Activated CD8-positive, alpha-beta memory T cell treated with anti-CD3 and anti-CD28 coated beads, Interleukin-2, amount 50 U/mL, for 24 hours (primary cell): ENCODE results near the gene VAV2.

ENCODE experiments used
- DNase-seq: peaks from one replicate; pipeline ENCODE4 v3.0.0-alpha.2; 2020; ENCODE audit errors: extremely low read depth

The VAV2 gene

DNA sequence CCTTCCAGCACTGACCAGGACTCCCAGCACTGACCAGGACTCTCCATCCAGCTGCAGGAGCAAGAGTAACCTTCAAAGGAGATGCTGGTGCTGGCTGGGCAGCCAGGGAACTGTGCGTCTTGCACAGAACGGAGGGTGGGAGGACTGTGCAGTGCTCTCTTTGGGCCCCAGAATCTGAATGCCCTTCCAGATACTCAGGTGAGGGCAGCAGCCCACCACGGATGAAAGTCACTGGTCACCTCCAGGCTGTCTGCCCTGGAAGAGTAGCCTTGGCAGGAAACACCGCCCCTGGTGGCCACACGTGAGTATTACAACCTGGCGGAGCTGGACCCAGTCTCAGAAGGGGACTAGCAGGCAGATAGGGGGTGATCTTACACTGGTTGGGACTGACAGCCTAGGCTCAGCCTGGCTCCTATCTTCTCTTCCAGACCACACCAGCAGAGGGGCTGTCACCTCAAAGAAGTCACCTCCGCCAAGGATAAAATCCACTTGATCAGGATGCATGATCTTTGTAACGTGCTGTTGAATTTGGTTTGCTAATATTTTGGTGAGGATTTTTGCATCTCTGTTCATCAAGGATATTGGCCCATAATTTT lies 249.2 kb downstream of the VAV2 start:
- peak; percentile 36 for DNase-seq

DNA sequence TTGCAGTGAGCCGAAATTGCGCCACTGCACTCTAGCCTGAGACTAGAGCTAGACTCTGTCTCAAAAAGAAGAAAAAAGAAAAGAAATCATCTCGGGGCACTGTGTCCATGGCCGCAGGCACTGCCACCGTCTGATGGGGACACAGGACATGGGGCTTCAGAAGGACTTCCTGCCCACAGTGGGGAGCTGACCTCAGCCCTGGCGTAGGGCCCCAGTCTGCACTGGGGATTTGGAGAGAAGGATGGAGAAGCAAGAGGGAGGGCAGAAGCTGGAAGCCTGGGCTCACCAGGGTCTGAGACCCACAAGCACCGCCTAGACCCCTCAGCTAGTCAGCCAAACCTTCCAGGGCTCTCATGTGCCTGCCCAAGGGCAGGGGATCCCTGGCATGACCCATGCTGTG lies 249.9 kb downstream of the VAV2 start:
- DNase-seq: no peak

- DNase-seq: no peak
Measured at GRCh38 chr9:133741716-133742115, 250.4 kb downstream of the VAV2 start.

DNA sequence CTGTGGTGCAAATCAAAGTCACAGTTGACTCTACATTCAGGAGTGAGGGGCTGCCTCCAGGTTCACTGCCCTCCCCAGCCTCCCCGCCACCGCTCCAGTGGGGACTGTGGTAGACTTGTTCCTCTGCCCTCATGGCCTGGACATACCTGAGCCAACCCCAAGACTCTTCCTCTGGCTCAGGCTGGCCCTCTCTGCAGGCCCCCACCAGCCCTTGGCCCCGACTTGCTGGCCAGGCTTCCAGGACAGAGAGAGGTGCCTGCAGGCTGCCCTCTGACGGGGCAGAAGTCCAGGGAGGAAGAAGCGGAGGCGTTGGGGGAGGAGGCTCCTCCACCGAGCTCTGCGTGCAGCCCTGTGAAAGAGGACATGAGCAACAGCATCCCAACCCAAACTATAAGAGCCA lies 251.2 kb downstream of the VAV2 start:
- no peak for DNase-seq

GRCh38 chr9:133739408-133740280 lies 252.5 kb downstream of the VAV2 start:
- no peak for DNase-seq

DNA sequence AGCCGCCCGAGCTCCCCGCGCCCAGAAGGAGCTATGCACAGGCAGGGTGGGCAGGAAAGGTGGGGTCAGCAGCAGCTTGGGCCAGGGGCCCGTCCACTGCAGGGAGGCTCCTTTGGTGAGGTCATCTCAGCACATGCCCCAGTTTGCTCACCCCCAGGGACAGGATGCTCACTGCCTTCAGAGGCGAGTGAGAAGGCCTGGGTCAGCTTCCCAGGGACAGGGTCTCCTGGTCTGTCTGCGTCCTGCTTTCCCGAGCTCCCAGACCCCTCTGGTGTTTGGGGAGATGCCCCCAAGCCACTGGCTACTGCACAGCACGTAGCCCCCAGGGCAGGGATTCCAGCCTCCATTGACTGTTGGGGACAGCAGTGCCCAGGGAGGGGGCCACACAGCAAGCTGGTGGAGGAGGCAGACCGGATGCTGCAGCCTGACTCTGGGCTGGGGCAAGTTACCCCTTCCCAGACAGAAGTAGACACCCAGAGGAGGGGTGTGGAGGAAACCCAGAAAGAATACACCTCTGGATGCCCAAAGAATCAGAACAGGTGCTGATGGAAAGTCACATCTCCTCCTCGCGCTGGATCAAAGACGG lies 253.4 kb downstream of the VAV2 start:
- DNase-seq: no peak

DNA sequence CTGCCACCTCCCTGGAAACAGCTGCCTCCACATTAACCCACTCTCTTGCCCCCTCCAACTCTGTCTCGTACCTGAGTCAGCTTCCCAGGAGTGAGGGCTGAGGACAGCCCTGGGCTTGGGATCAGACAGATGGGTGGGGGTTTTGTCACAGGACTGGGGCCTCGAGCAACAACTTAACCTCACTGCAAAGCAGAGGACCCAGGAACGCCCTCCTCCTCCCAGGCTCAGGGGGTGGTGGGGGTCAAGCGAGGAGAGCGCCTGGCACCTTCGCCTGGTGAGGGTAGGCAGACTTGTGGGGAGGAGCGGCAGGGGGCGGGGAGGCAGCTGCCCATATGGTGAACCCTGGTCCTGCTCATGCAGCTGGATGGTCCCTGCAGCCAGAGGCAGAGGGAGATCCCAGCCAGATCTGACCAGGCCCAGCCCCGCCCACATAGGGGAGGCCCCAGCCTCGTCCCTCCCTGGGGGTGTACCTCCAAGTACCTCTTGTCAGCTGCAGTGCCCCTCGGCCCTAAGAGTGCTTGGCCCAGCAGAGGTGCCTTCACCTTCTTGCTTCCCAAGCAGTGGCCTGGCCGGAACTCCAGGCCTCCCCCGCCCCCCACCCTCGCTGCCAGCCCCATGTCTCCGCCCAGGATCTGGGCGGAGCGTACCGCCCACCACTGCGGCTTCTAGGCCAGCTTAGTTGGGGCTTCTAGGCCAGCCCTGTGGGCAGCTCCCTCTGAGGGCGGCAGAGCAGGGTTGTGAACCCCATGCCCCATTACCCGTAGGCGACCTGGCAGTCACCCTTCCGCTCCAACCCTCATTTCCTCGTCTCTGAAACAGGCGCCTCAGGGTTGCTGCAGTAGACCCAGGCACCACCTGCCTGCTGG lies 254.1 kb downstream of the VAV2 start, which contains the start of gene SARDH:
Gene SARDH (minus strand): TSS at position 579 of the 866 bp plus-strand sequence. CDS start 4,179 bp downstream, outside the sequence.
- peak; percentile 7 for DNase-seq

DNA sequence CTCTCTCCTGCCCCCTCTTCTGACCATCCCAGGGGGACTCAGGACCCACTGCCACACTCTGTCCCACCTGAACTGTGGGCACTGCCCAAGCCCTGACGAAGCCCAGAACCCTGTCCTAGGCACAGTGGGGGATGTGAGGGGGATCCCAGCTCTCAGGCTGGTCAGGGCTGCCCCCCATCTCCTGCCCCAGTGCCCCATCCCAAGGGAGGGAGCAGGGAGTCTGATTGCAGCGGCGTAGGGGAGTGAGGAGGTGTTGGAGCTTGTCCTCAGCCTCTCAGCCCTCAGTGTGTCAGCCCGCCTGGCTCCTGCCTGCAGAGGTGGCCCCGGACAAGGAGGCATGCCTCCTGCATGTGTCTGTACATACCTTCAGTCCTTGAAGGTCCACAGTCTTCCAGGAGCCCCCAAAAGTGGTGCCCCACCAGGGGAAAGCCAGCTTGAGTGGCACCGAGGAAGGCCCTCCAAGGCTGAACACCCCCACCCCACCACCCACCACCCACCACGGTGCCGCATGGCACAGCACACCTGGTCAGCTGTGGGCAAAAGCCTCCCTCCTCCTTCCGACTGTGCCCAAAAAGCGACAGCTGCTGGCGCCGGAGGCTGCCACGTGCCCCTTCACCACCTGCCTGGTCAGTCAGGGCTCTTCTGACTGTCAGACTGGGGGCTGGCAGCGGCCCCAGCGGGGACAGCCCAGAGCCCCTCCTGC lies 254.9 kb downstream of the VAV2 start:
- DNase-seq: no peak

GRCh38 chr9:133735931-133736330 lies 256.2 kb downstream of the VAV2 start:
- DNase-seq: no peak

DNA sequence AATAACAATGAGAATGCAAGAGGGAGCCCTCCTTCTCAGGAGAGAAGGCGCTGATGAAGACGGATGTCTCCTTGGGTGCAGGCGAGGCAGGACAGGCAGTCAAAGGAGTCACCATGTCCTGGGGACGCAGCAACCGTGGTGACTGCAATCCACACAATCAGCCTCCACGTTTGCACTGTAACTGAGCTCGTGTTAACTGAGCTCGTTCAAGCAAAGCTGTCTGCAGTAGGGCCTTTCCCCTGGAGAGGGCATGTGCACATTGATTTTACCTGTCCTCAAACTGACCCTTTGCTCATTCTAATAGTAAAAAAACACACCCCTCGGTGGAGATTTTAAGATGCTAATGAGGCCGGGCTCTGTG lies 256.7 kb downstream of the VAV2 start:
- DNase-seq: no peak

- no peak for DNase-seq
Measured at GRCh38 chr9:133734590-133735414, 257.3 kb downstream of the VAV2 start.

GRCh38 chr9:133733796-133734533 lies 258.2 kb downstream of the VAV2 start:
- DNase-seq: no peak

GRCh38 chr9:133733421-133733795 lies 258.7 kb downstream of the VAV2 start:
- DNase-seq: no peak

DNA sequence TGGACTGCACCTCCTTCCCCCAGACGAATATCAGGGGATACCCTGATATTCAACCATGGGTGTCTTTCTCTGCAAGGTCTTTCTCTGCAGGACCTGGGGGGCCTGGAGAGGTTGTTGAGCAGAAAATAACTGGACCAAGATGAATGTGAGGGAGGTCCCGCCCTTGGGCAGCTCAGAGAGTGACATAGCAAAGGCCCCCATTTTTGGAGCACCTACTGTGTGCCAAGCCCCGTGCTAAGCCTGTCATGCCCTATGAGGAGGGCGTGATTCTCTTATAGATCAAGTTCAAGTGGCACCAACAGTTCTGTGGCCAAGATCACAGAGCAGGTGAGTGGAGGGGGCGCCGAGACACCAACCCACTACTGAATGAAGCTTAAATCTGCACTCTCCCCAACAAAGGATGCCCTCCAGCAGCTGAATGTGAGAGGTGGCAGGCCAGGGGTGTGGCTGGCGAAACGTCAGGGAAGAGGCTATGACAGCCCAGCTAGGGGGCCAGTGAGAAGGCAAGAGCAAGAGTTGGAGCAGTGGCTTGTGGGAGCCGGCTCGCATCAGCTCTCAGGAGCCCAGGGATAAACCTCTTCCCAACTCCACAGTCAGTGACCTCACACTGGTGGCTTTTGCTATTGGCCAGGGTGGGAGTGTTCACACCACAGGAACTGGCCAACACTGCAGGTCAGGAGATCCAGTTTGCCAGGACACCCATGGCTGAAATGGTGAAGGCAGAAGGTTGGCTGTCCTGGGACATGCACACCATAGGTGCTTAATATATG lies 259.3 kb downstream of the VAV2 start:
- DNase-seq: no peak

DNA sequence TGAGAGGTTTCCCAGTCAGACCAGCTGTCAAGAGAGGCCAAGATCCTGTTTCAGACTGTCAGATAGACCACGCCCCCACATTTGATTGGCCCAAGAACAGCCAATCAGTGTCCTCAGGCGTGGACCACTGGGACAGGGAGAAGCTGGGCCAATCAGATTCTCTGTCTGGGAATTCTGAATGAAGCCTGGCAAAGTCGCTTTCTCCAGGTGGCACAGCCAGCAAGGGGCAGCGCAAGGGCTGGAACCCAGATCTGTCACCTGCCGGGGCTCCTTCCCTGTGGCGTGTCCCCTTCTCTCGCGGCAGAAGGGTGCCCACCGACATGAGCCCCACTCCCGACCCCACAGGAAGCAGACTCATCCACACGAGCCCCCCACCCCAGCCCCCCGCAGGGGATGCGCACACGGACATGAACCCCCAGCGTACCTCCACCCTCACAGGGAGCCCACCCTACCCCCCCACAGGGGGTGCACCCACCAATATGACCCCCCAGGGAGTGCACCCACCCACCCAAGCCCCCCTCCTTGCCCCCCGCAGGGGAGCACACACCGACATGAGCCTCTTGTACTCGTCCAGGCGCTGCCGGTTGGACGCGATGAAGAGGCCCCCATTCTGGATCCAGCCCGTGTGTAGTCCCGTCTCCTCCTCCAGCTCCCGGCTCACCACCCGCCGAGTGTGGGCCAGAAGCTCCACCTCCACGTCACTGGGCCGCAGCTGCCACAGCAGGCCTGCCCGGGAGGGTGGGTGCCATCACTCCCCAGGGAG lies 260.1 kb downstream of the VAV2 start:
- no peak for DNase-seq

DNA sequence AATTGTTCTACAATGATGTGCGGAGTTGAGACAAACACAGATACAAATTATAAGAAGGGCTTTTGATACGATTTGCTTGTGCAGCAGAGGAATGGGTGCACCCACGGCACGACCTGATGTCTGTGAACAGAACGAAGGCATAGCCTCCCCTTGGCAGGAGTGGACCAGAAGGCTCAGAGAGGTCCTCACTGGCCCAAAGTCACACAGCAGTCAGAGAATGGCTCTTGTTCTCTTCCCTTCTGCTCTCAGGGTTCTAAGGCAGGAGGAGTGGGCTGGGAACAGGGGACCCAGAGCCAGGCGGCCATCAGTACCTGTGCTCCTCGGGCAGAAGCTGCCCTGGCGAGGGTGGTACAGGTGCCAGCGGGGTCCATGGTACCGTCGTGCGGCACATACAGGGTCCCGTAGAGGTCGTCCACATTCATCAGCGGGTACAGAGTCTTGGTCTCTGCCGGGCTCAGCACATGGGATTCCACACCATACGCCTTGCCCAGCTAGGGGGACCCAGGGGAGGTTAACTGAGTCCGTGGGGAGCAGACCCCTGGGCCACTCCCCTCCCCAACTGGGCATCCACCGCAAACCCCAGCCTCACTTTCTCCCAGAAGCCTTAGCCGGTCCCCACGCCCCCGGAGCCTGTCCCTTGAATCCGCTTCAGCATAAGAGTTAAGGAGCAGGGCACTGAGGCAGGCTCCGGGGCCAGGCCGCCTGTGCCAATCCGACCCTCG lies 261.0 kb downstream of the VAV2 start:
- DNase-seq: no peak

- DNase-seq: no peak
Measured at GRCh38 chr9:133729617-133730281, 262.4 kb downstream of the VAV2 start.
